Heart right ventricle (tissue), 16 donors: ENCODE results near the gene KRTAP10-2. TPM values are rescaled to one million over a fixed set of nuclear protein-coding genes. Genes with fewer than 3 reads are reported as not detected.
"Not testable (repeated sequence)": the region's sequence is repeated elsewhere in the genome, so short reads cannot be mapped to it uniquely, and the experiment has no call there.

Source experiments
- ATAC-seq, 8 donors: fragments of 200-7000 bp; cut with Tn5 transposase; one replicate each; pipeline ENCODE4 v1.9.1; 2020; ENCODE audit warnings: mild to moderate bottlenecking in 8 of 8, moderate library complexity in 8 of 8, moderate number of reproducible peaks in 1 of 8
- DNase-seq, 2 donors: peaks; one replicate each; pipeline ENCODE4 v3.0.0-alpha.2; 2020
- H3K27ac ChIP-seq, 10 donors: fragments of 200-600 bp; sonication (generic) in 2 of 10; one replicate each; pipeline versions ENCODE4 v1.5.0 to v1.8.0; 2020 to 2022; ENCODE audit warnings: mild to moderate bottlenecking in 3 of 10
- H3K27me3 ChIP-seq, 7 donors: fragments of 200-600 bp; one replicate each; pipeline ENCODE4 v1.8.0; 2021 to 2022; ENCODE audit warnings: mild to moderate bottlenecking in 2 of 7
- H3K36me3 ChIP-seq, 9 donors: fragments of 200-600 bp; sonication (generic) in 1 of 9; one replicate each; pipeline versions ENCODE4 v1.5.0 to v1.8.0; 2020 to 2022; ENCODE audit warnings: mild to moderate bottlenecking in 2 of 9
- H3K4me1 ChIP-seq, 9 donors: fragments of 200-600 bp; sonication (generic) in 1 of 9; one replicate each; pipeline versions ENCODE4 v1.5.0 to v1.8.0; 2020 to 2022; ENCODE audit warnings: mild to moderate bottlenecking in 4 of 9
- H3K4me3 ChIP-seq, 10 donors: fragments of 200-600 bp; sonication (generic) in 2 of 10; one replicate each; pipeline versions ENCODE4 v1.5.0 to v1.8.0; 2020 to 2022; ENCODE audit warnings: mild to moderate bottlenecking in 7 of 10, moderate library complexity in 2 of 10
- H3K9me3 ChIP-seq, 11 donors: fragments of 200-600 bp in 10 of 11; sonication (generic) in 2 of 11; one replicate each; pipeline versions ENCODE4 v1.5.0 to v1.8.0; 2013 to 2022; ENCODE audit warnings: mild to moderate bottlenecking in 2 of 11, control low read depth in 1 of 11, moderate library complexity in 1 of 11
- CTCF ChIP-seq, 9 donors: fragments of 200-600 bp; sonication (generic) in 2 of 9; IDR thresholded peaks; one replicate each; pipeline versions ENCODE4 v1.5.0 to v1.8.0; 2021 to 2022; ENCODE audit warnings: antibody characterized with exemption in 9 of 9, mild to moderate bottlenecking in 5 of 9, moderate library complexity in 1 of 9
- WGBS, 2 donors: extraction: QIAGEN DNeasy Blood & Tissue Kit; methylation state at CpG; one replicate each; pipeline ENCODE4 v1.1.7; 2013; ENCODE audit warnings: inconsistent platforms in 1 of 2; 5-methylcytosine and 5-hydroxymethylcytosine counted together
- intact Hi-C, 10 donors: fragments of 100-400 bp; cut with DNase I; formaldehyde crosslinking; loops; one replicate each; pipeline versions ENCODE4 v1.11.1 to v1.14.2; 2022
- polyA plus RNA-seq, 2 donors: library from polyadenylated mRNA; stranded (reverse); fragments of 200-250 nt; gene quantifications; one replicate each; pipeline ENCODE4 v1.2.3, GENCODE V29; 2013
- total RNA-seq, 10 donors: library from RNA; stranded (reverse); fragmentation: NEBNext Ultra II Directional in 3 of 10; extraction: Animal tissue kit (Norgen Biotek cat#: 25700) in 3 of 10; gene quantifications; one replicate each; pipeline versions ENCODE4 v1.2.1 to v1.2.4, GENCODE V29; 2021 to 2023
- donor health status: Arrhythmogenic right ventricular cardiomyopathy.
- donor health status: ischemic (EF 13 %, LVEDD 7.1; RV severe dilation, severe dysfunction).
- donor health status: healthy with polysubstance abuse.
- donor health status: DM: no; HTN: yes; CAD: no.
- donor health status: DM: no; HTN: no; CAD: no.
- donor health status: ischemic (EF 25% LVEDD 6.9; RV normal size, moderate dysfunction).
- donor health status: ischemic (EF 25% LVEDD 5.7; RV mildly dilated, moderate dysfunction).
- donor health status: healthy.
- donor health status: DM: yes; HTN: yes; CAD: no.
- donor health status: Ischemic cardiomyopathy.
- donor health status: ischemic (EF 35%, LVEDD 5.7; RV mildly dilated, moderate dysfunction).
- donor health status: nonischemic (EF 11% LVEDD 7.7; RV severe dilation, severe dysfunction).
- donor health status: DM: yes; HTN: yes; CAD: no.
- donor health status: PGD.
- donor health status: ischemic (EF 29% LVEDD 5.4; RV normal size, mild dysfunction).
- donor health status: nonischemic (EF 23%, LVEDD 6.1; RV moderate dilation, normal function).

The KRTAP10-2 gene
- total and polyA plus RNA-seq, 12 donors, result not detected

DNA sequence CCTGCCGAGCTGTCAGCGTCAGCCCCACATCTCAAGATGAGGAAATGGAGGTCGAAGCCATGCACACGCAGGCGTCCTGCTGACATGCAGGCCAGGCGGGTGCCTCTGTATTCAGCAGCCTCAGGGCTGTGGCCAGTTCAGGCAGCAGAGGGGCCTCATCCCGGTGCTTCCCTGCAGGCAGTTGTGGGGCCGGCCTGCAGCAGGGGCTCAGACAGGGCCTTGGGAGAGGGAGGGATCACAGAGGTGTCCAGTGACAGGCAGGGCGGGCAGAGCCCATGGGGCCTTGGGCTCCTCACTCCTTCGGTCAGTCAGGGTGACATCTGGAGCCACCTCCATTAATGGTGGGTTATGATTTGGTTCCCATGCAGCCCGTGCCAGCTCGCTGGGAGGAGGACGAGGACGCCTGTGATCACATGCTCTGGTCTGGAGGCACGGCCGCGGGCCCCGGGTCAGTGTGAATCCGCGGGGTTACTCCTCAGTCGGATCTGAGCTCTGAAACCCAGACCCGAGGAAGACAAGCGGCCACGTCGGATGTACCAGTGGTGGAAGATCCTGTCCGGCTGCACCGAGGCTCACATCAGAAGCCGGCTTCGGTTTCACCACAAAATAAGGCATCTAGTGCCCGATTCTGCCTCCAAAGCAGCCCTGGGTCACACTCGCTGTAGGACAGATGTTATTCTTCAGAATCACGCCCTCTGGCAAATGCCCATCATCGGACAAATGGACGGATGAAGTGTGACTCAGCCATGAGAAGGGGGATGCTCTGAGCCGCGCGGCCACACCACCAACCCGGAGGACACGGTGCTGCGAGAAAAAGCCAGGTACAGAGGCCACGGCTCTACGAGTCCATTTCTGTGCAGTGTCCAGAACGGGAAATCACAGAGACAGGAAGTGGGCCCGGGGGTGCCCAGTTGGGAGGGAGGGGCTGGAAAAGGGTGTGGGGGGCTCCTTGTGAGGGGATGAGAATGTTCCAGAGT lies 44.7 kb downstream of the KRTAP10-2 start:
- Histone ChIP-seq H3K27ac (no peak overlapping the region), H3K4me1 (peaks cover 0 to 10% (median 6%) of the 10 kb centered on the region in 9 donors), H3K4me3 (no peak overlapping the region), H3K27me3 (peaks cover 0 to 44% (median 17%) of the 10 kb centered on the region in 7 donors), H3K36me3 (no peaks in the 10 kb centered on the region), H3K9me3 (no peaks in the 10 kb centered on the region)
- no peak for DNase-seq
- intact Hi-C loops, result loop anchor here in 1 of 10 donors (5.0 kb wide), 1 partner anchor 286 kb away; no protein-coding TSS in a partner anchor
- ATAC-seq, result no peak
- TF ChIP-seq CTCF (IDR thresholded peaks at IDR 0.05), result no peak
- WGBS, 2 donors, result 78 to 79% methylated on average over 44 of the region's 44 CpGs

DNA sequence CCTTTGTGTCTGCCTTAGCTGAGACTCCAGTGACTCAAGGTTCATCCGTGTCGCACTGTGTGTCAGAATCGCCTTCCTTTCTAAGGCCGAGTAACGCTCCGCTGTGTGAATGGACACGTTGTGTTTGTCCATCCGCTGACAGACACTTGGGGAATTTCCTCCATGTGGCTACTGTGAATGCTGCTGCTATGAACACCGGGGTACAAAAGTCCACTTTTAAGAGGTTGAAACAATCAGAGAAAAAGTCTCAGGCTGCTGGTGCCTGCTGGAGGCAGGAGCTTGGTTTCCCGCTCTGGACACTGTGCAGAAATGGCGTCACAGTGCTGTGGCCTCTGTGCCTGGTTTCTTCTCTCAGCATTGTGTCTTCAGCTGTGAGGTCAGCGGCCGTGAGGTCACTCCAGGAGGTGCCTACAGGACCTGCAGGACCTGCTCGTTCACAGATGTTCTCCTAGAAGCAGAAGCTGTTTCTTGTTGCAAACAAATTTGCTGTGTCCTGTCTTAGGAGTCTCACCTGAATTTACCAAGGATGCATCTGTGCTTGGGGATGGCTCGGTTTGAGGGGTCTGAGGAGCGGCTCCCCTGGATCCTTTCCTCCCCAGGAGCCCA lies 45.5 kb downstream of the KRTAP10-2 start:
- Histone ChIP-seq H3K4me1 (peaks cover 0 to 8% (median 6%) of the 10 kb centered on the region in 9 donors), H3K36me3 (no peaks in the 10 kb centered on the region), H3K4me3 (no peak overlapping the region), H3K9me3 (no peaks in the 10 kb centered on the region), H3K27ac (no peak overlapping the region), H3K27me3 (peaks cover 0 to 43% (median 16%) of the 10 kb centered on the region in 7 donors)
- DNase-seq (no peak), ATAC-seq (no peak)
- no peak for TF ChIP-seq CTCF (IDR thresholded peaks at IDR 0.05)
- WGBS, 2 donors, result 81 to 86% methylated on average over 16 of the region's 16 CpGs
- intact Hi-C loops, result loop anchor here in 1 of 10 donors (5.0 kb wide), 1 partner anchor 287 kb away; no protein-coding TSS in a partner anchor

DNA sequence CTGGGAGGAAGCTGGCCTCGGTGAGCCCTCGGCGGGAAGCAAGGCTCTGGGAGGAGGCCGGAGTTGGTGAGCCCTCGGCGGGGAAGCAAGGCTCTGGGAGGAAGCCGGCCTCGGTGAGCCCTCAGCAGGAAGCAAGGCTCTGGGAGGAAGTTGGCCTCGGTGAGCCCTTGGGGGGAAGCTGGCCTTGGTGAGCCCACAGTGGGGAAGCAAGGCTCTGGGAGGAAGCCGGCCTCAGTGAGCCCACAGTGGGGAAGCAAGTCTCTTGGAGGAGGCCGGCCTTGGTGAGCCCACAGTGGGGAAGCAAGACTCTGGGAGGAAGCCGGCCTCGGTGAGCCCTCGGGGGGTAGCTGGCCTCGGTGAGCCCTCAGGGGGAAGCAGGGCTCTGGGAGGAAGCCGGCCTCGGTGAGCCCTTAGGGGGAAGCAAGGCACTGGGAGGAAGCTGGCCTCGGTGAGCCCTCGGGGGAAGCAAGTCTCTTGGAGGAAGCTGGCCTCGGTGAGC lies 47.4 kb downstream of the KRTAP10-2 start:
- Histone ChIP-seq H3K9me3 (no peaks in the 10 kb centered on the region), H3K36me3 (no peaks in the 10 kb centered on the region), H3K27me3 (peaks cover 0 to 45% (median 12%) of the 10 kb centered on the region in 7 donors), H3K4me1 (no peaks in the 10 kb centered on the region), H3K27ac (no peak overlapping the region), H3K4me3 (no peak overlapping the region)
- no peak for ATAC-seq
- no peak for TF ChIP-seq CTCF (IDR thresholded peaks at IDR 0.05)
- WGBS, 2 donors, result 57 to 64% methylated on average over 20 of the region's 20 CpGs
- no peak for DNase-seq
- intact Hi-C loops, result no loop called here

GRCh38 chr21:44503006-44503889 lies 48.1 kb downstream of the KRTAP10-2 start:
- WGBS, 2 donors, result 75 to 79% methylated on average over 43 to 44 of the region's 44 CpGs
- intact Hi-C loops, result not testable (repeated sequence)
- peaks cover 0 to 45% (median 6%) of the 10 kb centered on the region in 7 donors for H3K27me3 ChIP-seq

More at GRCh38 chr21:44503006-44503889, 48.1 kb downstream of the KRTAP10-2 start:
- not testable (repeated sequence) for H3K27ac ChIP-seq, H3K9me3 ChIP-seq, H3K36me3 ChIP-seq, H3K4me3 ChIP-seq, H3K4me1 ChIP-seq, DNase-seq, ATAC-seq
